ENCODE data around the gene EML1.

Gene EML1

GRCh38 chr14:99915305-99916090 lies 122.3 kb downstream of the EML1 start:
- no peak overlapping the region for H3K4me3 ChIP-seq (ENCODE audit: low read depth, low read length)
- no peak for TF ChIP-seq CTCF (IDR thresholded peaks at IDR 0.05; ENCODE audit: low read depth, low read length)
- DNase-seq (ENCODE audit: low read depth, low spot score), result no peak
- in situ Hi-C loops (cut with HindIII; ENCODE audit: low sequenced_read_pairs), result no loop called here

- in situ Hi-C loops (cut with HindIII; ENCODE audit: low sequenced_read_pairs), result no loop called here
- TF ChIP-seq CTCF (IDR thresholded peaks at IDR 0.05; ENCODE audit: low read depth, low read length), result no peak
- no peak for DNase-seq (ENCODE audit: low read depth, low spot score)
- no peak overlapping the region for H3K4me3 ChIP-seq (ENCODE audit: low read depth, low read length)
These were observed 122.8 kb downstream of the EML1 start for GRCh38 chr14:99916091-99916383.

GRCh38 chr14:99918781-99919180 lies 125.6 kb downstream of the EML1 start:
- in situ Hi-C loops (cut with HindIII; ENCODE audit: low sequenced_read_pairs), result no loop called here
- DNase-seq (ENCODE audit: low read depth, low spot score), result no peak
- H3K4me3 ChIP-seq (ENCODE audit: low read depth, low read length), result no peak overlapping the region
- no peak for TF ChIP-seq CTCF (IDR thresholded peaks at IDR 0.05; ENCODE audit: low read depth, low read length)

- no peak for DNase-seq (ENCODE audit: low read depth, low spot score)
- no peak overlapping the region for H3K4me3 ChIP-seq (ENCODE audit: low read depth, low read length)
- no peak for TF ChIP-seq CTCF (IDR thresholded peaks at IDR 0.05; ENCODE audit: low read depth, low read length)
- in situ Hi-C loops (cut with HindIII; ENCODE audit: low sequenced_read_pairs), result no loop called here
These were observed 128.2 kb downstream of the EML1 start for GRCh38 chr14:99921425-99921824.

GRCh38 chr14:99924379-99924778 lies 131.2 kb downstream of the EML1 start:
- no peak for DNase-seq (ENCODE audit: low read depth, low spot score)
- in situ Hi-C loops (cut with HindIII; ENCODE audit: low sequenced_read_pairs), result no loop called here
- no peak overlapping the region for H3K4me3 ChIP-seq (ENCODE audit: low read depth, low read length)
- no peak for TF ChIP-seq CTCF (IDR thresholded peaks at IDR 0.05; ENCODE audit: low read depth, low read length)

- in situ Hi-C loops (cut with HindIII; ENCODE audit: low sequenced_read_pairs), result no loop called here
- no peak for TF ChIP-seq CTCF (IDR thresholded peaks at IDR 0.05; ENCODE audit: low read depth, low read length)
- H3K4me3 ChIP-seq (ENCODE audit: low read depth, low read length), result no peak overlapping the region
- DNase-seq (ENCODE audit: low read depth, low spot score), result no peak
These were observed 132.3 kb downstream of the EML1 start for GRCh38 chr14:99925471-99925870.
